K562 (cell line): Measurements from ENCODE around the gene CCDC124. TPM values are rescaled to one million over a fixed set of nuclear protein-coding genes. Genes with fewer than 3 reads are reported as not detected.
A peak's percentile ranks its signal among the peaks of the same experiment; 100 is the strongest.

Experiments used
- ATAC-seq: fragments of 200-7000 bp; cut with Tn5 transposase; 3 replicates; pipeline ENCODE4 v1.9.1; 2020; ENCODE audit warnings: moderate library complexity
- BruUV-seq: library from RNA; stranded (reverse); fragments of 400-500 nt; replicated peaks from 2 replicates; lab custom pipeline; 2021; lab: Mats Ljungman, UMichigan
- CTCF ChIA-PET: fragments of 300-600 bp; formaldehyde crosslinking; extraction: SDS; loops from one replicate; lab custom pipeline; 2021; ENCODE audit warnings: low intra/inter-chr PET ratio; lab: Yijun Ruan, JAX
- POLR2A ChIA-PET: fragments of 300-600, 350-650 bp; sonication (Branson Sonifier 250); formaldehyde crosslinking; extraction: SDS; loops from one replicate; lab custom pipeline; 2021; ENCODE audit warnings: antibody characterized with exemption, inconsistent platforms; lab: Yijun Ruan, JAX
- DNase-seq, 4 experiments: peaks; one replicate each; pipeline versions ENCODE4 v3.0.0 to v3.0.0-alpha.2; 2011 to 2018; ENCODE audit warnings: low spot score in 3 of 4, mixed read lengths in 3 of 4; ENCODE audit errors: extremely low read depth in 1 of 4
- FAIRE-seq: peaks from 2 replicates; lab custom pipeline; 2011; peaks lifted over from hg19 to GRCh38; lab: Jason Lieb, UNC
- H2AFZ ChIP-seq: 2 replicates; pipeline ENCODE4 v1.6.0; 2011; ENCODE audit warnings: low read depth, low read length, control low read depth, inconsistent platforms
- H3K27ac ChIP-seq: fragments of 200-600 bp; 3 replicates; pipeline ENCODE4 v1.8.0; 2011; ENCODE audit warnings: low read depth, mild to moderate bottlenecking, control low read depth, inconsistent platforms, low read length, moderate library complexity, mixed read lengths; ENCODE audit errors: extremely low read depth
- H3K27me3 ChIP-seq, 2 experiments: fragments of 300-600 bp in 1 of 2; 2 replicates in 1 of 2; 3 replicates in 1 of 2; pipeline versions ENCODE4 v1.6.0 to v1.8.0; 2011; ENCODE audit warnings: inconsistent platforms in 2 of 2, low read length in 2 of 2, mild to moderate bottlenecking in 1 of 2, mixed read lengths in 1 of 2, moderate library complexity in 1 of 2; ENCODE audit not compliant: control insufficient read depth in 2 of 2, insufficient read depth in 2 of 2
- H3K36me3 ChIP-seq: fragments of 300-600 bp; 3 replicates; pipeline ENCODE4 v1.8.0; 2011; ENCODE audit warnings: mild to moderate bottlenecking, low read length, inconsistent platforms; ENCODE audit not compliant: control insufficient read depth, insufficient read depth
- H3K4me1 ChIP-seq, 2 experiments: fragments of 200-600 bp in 1 of 2; replicated peaks in 1 of 2; 2 replicates in 1 of 2; 3 replicates in 1 of 2; pipeline versions ENCODE4 v1.5.1 to v1.8.0; 2011; ENCODE audit warnings: inconsistent platforms in 2 of 2, low read length in 2 of 2, mild to moderate bottlenecking in 1 of 2, mixed read lengths in 1 of 2, moderate library complexity in 1 of 2; ENCODE audit not compliant: control insufficient read depth in 2 of 2, insufficient read depth in 2 of 2
- H3K4me2 ChIP-seq: 2 replicates; pipeline ENCODE4 v1.6.1; 2011; ENCODE audit warnings: low read length, control low read depth, inconsistent platforms, mixed read lengths; ENCODE audit not compliant: insufficient read depth
- H3K4me3 ChIP-seq: fragments of 200-600 bp; sonication (generic), shearing (Covaris generic); 2 replicates; pipeline ENCODE4 v1.5.1; 2016; ENCODE audit warnings: control low read depth, inconsistent platforms
- H3K79me2 ChIP-seq: fragments of 200-600 bp; 3 replicates; pipeline ENCODE4 v1.8.0; 2011; ENCODE audit warnings: low read length, inconsistent platforms; ENCODE audit not compliant: control insufficient read depth, insufficient read depth
- H3K9ac ChIP-seq, 2 experiments: 2 replicates each; pipeline versions ENCODE4 v1.6.0 to v1.6.1; 2011; ENCODE audit warnings: low read depth in 2 of 2, low read length in 2 of 2, control low read depth in 1 of 2, inconsistent platforms in 1 of 2, mild to moderate bottlenecking in 1 of 2, mixed read lengths in 1 of 2; ENCODE audit not compliant: insufficient read depth in 1 of 2
- H3K9me1 ChIP-seq: one replicate; pipeline ENCODE4 v1.6.0; 2011; ENCODE audit warnings: inconsistent platforms, mild to moderate bottlenecking, low read length, moderate library complexity; ENCODE audit not compliant: control insufficient read depth, insufficient read depth
- H3K9me3 ChIP-seq: replicated peaks from 2 replicates; pipeline ENCODE4 v1.5.1; 2011; ENCODE audit warnings: low read depth, low read length, inconsistent platforms; ENCODE audit not compliant: control insufficient read depth, insufficient read depth
- H4K20me1 ChIP-seq: replicated peaks from 2 replicates; pipeline ENCODE4 v1.6.1; 2011; ENCODE audit warnings: low read length, inconsistent platforms, mixed read lengths; ENCODE audit not compliant: control insufficient read depth, insufficient read depth
- CCAR2 ChIP-seq: fragments of 200-400 bp; formaldehyde crosslinking; IDR thresholded peaks from 2 replicates; pipeline ENCODE4 v1.6.1; 2017; ENCODE audit warnings: mild to moderate bottlenecking, low read depth, low read length
- ZBTB7A ChIP-seq: IDR thresholded peaks from 2 replicates; pipeline ENCODE4 v1.6.1; 2011; ENCODE audit warnings: low read depth, mild to moderate bottlenecking, low read length, moderate library complexity, borderline replicate concordance; ENCODE audit not compliant: control insufficient read depth
- ZKSCAN1 ChIP-seq: fragments of 150-350 bp; IDR thresholded peaks from 2 replicates; pipeline ENCODE4 v1.6.1; 2016; ENCODE audit warnings: low read depth, low read length
- WGBS: fragments of 100-300 bp; shearing (Covaris generic); methylation state at CpG from one replicate; pipeline ENCODE4 v1.1.6; 2016; ENCODE audit warnings: low coverage, mixed read lengths; ENCODE audit not compliant: insufficient coverage; ENCODE audit errors: missing lambda C conversion rate; 5-methylcytosine and 5-hydroxymethylcytosine counted together
- in situ Hi-C: fragments of 300-500 bp; cut with MboI; formaldehyde crosslinking; loops from 4 replicates; pipeline ENCODE4 v1.15.0; 2018; ENCODE audit warnings: inconsistent platforms, mixed read lengths
- intact Hi-C: fragments of 100-400 bp; cut with micrococcal nuclease; formaldehyde crosslinking; loops from 2 replicates; pipeline ENCODE4 v1.14.2; 2022
- polyA plus RNA-seq, 8 experiments: library from polyadenylated mRNA; depleted of rRNA in 4 of 8; stranded (reverse) in 5 of 8; unstranded in 3 of 8; fragments of >200 nt; fragmentation: Nextera tagmentation in 2 of 8; fragmentation: Illumina TruSeq in 1 of 8; extraction: Ambion mirVana in 2 of 8; extraction: Trizol in 1 of 8; gene quantifications; 2 replicates each; pipeline versions ENCODE4 v1.2.1 to v1.2.3, GENCODE V29; 2011 to 2014; ENCODE audit warnings: inconsistent platforms in 1 of 8, missing spikeins in 1 of 8
- total RNA-seq, 7 experiments: library from RNA; depleted of rRNA in 6 of 7; stranded (reverse); fragments of >200 nt in 6 of 7; fragmentation: Illumina TruSeq in 2 of 7; extraction: Trizol in 2 of 7; gene quantifications; 2 replicates each; pipeline versions ENCODE4 v1.2.1 to v1.2.3, GENCODE V29; 2011 to 2021; ENCODE audit warnings: low replicate concordance in 1 of 7

The CCDC124 gene
- total and polyA plus RNA-seq, 9 of the 15 experiments (the other 6 are each of a cell fraction or from before 2014, with no cell fraction given), result 5.8 to 234 (median 40.1) TPM

GRCh38 chr19:17948931-17949930 is 16.4 kb downstream of the CCDC124 start:
- CTCF ChIA-PET, result interaction anchor here (1.9 kb wide), 1 partner anchor 47 kb away, joined by 5 read pairs; no protein-coding TSS in a partner anchor
- POLR2A ChIA-PET, result interaction anchor here (0.5 to 0.6 kb wide), 2 partner anchors 51 to 169 kb away, joined by 3 read pairs; no protein-coding TSS in a partner anchor
- Histone ChIP-seq H3K36me3 (peaks cover 10% of the 10 kb centered on the region; the same call in 2 of the 3 replicates), H2AFZ (peak overlapping the region; percentile 28; the same call in 1 of the 2 replicates), H4K20me1 (no peaks in the 10 kb centered on the region), H3K79me2 (no peaks in the 10 kb centered on the region), H3K4me2 (no peak overlapping the region), H3K27ac (no peak overlapping the region), H3K9me1 (no peaks in the 10 kb centered on the region), H3K4me3 (peak overlapping the region; percentile 51; the same call in 1 of the 2 replicates), H3K4me1 (peaks cover 60 to 80% of the 10 kb centered on the region in 2 experiments), H3K9me3 (no peaks in the 10 kb centered on the region), H3K9ac (peak overlapping the region in 1 of 2 experiments; percentile 77; a peak in 2 of 4 replicates), H3K27me3 (no peaks in the 10 kb centered on the region)
- ATAC-seq (no peak), FAIRE-seq (no peak), DNase-seq (no peak)
- TF ChIP-seq ZKSCAN1, result peak; percentile 95
- TF ChIP-seq CCAR2, result no peak
- 0 out of 2 replicates have a peak, but pooled peaks have one; percentile 23 for TF ChIP-seq ZBTB7A
- in situ Hi-C loops (loop anchor here (10.0 kb wide), 1 partner anchor 46 kb away; no protein-coding TSS in a partner anchor), intact Hi-C loops (loop anchor here (10.0 kb wide), 1 partner anchor 206 kb away; the partner anchor contains the start of gene PIK3R2)
- WGBS, result 53% methylated on average over 49 of the region's 49 CpGs
- BruUV-seq, result no TSS peak
